Measurements from ENCODE around the gene DNAJC4.
A peak's percentile ranks its signal among the peaks of the same experiment; 100 is the strongest.

DNA sequence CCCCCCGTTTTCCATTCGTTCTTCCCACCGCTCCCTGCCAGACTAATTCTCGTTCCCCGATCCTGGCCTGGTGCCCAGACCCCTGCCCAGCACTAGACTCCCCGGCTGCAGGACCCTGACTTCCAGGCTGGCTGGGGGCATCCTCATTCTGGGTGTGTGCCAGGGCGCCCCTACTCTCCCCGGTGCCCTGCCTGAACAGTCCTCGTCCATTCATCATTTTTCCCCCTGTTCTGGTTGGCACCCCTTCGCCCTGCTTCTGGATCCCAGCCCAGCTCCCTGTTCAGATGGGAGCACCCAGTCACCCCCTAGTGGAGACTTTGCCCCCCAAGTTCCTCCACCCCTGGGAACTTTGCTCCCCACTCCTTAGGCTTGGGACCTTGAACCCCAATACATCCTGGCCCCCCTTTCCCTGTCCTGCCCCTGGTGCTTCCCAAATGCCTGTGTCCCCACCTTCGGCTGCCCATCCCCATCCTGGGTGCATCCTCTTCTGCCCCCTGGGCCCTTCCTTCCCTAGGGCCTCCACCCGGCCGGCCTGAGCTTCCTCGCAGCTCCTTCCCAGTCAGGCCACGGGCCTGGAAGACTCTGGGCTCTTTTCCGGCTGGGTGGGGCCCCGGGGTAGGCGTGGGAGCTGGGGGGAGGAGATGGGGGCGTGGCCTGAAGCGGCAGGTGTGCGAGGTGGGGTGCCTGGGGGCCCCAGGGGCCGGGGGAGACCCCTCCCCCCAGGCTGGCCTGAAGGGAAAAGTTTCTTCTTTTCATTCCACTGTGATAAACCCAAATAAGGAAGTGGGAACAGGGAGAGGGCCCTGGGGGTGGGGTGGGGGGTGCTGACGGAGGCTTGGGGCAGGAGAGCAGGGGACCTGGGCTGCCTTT lies 21.9 kb downstream of the DNAJC4 start:
- TF ChIP-seq, protein P1, sequence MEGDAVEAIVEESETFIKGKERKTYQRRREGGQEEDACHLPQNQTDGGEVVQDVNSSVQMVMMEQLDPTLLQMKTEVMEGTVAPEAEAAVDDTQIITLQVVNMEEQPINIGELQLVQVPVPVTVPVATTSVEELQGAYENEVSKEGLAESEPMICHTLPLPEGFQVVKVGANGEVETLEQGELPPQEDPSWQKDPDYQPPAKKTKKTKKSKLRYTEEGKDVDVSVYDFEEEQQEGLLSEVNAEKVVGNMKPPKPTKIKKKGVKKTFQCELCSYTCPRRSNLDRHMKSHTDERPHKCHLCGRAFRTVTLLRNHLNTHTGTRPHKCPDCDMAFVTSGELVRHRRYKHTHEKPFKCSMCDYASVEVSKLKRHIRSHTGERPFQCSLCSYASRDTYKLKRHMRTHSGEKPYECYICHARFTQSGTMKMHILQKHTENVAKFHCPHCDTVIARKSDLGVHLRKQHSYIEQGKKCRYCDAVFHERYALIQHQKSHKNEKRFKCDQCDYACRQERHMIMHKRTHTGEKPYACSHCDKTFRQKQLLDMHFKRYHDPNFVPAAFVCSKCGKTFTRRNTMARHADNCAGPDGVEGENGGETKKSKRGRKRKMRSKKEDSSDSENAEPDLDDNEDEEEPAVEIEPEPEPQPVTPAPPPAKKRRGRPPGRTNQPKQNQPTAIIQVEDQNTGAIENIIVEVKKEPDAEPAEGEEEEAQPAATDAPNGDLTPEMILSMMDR (IDR thresholded peaks at IDR 0.05; ENCODE audit: low read length), result peak; percentile 55
- TF ChIP-seq EZH2 (optimal IDR thresholded peaks at IDR 0.05; ENCODE audit: low read depth, low read length) (no peak), EZH2phosphoT487 (IDR thresholded peaks at IDR 0.05; ENCODE audit: low read length) (no peak)
